Measurements from ENCODE around the gene DNAH10.

The DNAH10 gene

DNA sequence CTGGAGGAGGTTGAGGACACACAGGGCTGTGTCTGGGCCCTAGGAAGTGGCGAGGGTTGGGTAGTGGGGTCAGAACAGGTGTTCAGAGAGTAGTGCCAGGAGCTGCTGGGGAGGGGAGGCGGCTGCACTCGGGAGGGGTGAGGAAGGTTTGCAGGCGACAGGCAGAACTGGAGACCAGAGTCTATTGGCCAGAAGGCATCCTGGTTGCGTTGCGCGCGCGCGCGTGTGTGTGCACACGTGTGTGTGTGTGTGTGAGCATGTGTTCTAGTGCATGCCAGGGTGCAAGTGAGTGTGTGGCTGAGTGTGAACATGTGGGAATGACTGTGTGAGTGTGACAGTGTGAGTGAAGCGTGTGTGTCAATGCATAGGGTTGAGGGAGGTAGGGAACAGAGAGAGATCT lies 124.2 kb downstream of the DNAH10 start:
- DNase-seq (ENCODE audit: low spot score): no peak

GRCh38 chr12:123886931-123887582 lies 125.0 kb downstream of the DNAH10 start:
- DNase-seq (ENCODE audit: low spot score): no peak

- DNase-seq (ENCODE audit: low spot score): no peak
Observed at GRCh38 chr12:123888989-123889388, 126.9 kb downstream of the DNAH10 start.

- no peak for DNase-seq (ENCODE audit: low spot score)
Observed at GRCh38 chr12:123889848-123890535, 127.9 kb downstream of the DNAH10 start.

- DNase-seq (ENCODE audit: low spot score): no peak
Observed at GRCh38 chr12:123890536-123890902, 128.4 kb downstream of the DNAH10 start.

- no peak for DNase-seq (ENCODE audit: low spot score)
Observed at GRCh38 chr12:123891011-123891410, 128.9 kb downstream of the DNAH10 start.

GRCh38 chr12:123891516-123892179 lies 129.5 kb downstream of the DNAH10 start:
- no peak for DNase-seq (ENCODE audit: low spot score)

- no peak for DNase-seq (ENCODE audit: low spot score)
Observed at GRCh38 chr12:123892180-123892559, 130.1 kb downstream of the DNAH10 start.

GRCh38 chr12:123892853-123893252 lies 130.8 kb downstream of the DNAH10 start:
- no peak for DNase-seq (ENCODE audit: low spot score)

DNA sequence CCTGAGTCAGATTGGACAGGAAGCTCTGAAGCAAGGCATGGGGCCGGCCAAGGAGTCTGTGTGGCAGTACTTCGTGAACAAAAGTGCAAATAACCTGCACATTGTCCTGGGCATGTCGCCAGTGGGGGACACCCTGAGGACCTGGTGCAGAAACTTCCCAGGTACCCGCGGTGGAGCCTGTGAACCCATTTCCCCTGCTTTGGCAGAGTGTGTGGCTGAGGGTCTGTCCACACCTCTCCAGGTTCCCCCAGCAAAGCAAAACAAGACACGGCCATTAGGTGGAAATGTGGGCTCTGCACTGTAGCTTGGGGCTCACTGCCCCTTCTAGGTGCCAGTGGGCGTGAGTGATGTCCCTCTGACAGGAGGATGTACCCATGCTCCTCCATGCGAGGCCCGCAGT lies 131.2 kb downstream of the DNAH10 start:
- no peak for DNase-seq (ENCODE audit: low spot score)

DNA sequence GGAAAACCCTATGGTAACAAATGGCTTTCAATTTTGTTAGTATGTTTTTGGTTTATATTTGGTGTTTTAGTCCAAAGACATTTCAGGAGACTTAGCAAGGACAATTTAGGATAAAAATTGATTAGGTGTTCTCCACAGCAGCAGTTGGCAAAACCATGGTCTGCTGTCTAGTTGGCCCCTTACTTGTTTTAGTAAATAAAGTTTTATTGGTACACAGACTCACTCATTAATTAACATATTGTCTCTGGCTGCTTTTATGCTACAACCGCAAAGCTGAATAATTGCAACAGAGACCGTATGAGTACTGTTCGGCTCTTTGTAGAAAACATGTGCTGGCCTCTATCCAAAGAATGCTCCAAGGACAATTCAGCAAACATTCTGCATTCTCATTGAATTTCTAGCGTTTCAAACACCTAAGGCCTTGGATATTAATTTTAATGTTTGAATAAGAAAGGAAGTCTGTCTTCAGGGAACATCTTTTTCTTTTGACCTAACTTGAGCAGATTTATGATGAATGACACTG lies 132.8 kb downstream of the DNAH10 start:
- DNase-seq (ENCODE audit: low spot score): no peak

DNA sequence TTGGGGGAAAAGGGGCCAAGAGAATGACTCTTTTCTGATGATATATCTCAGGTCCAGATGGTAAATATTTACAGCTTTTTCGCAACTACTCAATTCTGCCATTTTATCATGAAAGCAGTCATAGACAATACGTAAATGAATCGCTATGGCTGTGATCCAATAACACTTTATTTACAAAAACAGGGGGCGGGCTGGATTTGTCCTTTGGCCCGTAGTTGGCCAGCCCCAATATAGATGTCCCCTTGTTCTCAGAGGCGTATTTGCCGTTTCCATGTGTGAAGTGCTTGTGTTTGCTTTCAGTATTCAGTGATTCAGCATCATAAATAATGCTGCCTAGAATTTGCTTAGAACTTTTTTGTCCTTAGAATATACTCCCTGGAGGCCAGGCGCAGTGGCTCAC lies 133.3 kb downstream of the DNAH10 start:
- no peak for DNase-seq (ENCODE audit: low spot score)

GRCh38 chr12:123896767-123897166 lies 134.7 kb downstream of the DNAH10 start:
- no peak for DNase-seq (ENCODE audit: low spot score)

DNA sequence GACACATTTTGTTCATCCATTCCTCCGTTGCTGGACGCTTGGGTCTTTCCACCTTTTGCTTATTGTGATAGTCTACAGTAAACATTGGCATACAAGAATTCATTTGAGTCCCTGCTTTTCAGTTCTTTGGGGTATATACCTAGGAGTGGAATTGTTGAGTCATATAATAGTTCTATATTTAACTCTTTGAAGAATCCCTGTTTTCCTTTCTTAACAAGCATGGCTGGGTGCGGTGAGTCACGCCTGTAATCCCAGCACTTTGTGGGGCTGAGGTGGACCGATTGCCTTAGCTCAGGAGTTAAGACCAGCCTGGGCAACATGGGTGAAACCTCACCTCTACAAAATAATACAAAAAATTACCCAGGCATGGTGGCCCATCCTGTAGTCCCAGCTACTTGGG lies 135.1 kb downstream of the DNAH10 start:
- DNase-seq (ENCODE audit: low spot score): no peak

- no peak for DNase-seq (ENCODE audit: low spot score)
Observed at GRCh38 chr12:123898673-123899072, 136.6 kb downstream of the DNAH10 start.

- no peak for DNase-seq (ENCODE audit: low spot score)
Observed at GRCh38 chr12:123899368-123899767, 137.3 kb downstream of the DNAH10 start.

- no peak for DNase-seq (ENCODE audit: low spot score)
Observed at GRCh38 chr12:123900871-123901376, 138.8 kb downstream of the DNAH10 start.

GRCh38 chr12:123902821-123903220 lies 140.7 kb downstream of the DNAH10 start:
- no peak for DNase-seq (ENCODE audit: low spot score)

DNA sequence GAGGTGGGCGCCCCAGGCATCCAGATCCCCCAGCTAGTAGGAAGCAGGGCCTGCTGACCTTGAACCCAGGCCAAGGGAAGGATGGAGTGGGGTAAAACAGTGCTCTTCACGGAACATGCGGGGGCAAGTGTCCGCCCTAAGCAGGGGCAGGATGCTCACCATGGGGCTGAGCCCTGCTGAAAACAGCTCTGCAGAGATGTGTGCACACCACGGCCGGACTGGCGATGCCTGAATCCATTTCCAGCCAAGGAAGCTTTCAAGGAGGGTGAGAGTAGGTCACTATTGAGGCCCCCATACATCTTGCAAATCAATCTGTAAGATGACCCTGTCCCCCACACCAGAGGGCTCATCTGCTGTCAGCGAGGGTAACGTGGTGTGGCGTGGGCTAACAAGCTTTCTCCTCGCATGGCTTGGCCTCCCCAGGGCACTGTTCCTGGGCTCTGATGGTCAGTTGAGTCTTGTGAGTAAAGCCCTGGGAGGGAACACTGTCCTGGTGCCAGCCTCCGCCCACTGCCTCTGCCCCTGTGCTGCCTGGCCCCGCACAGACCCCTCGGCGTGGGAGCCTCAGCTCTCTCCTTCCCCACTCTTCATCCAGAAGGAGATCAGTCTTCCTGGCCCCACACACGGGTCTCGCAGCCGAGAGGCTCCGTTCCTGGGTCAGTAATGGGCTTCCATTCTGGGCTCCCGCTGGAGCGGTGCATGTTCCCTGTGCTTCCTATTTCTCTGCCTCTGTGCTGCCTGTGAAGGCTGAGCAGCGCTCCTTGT lies 141.4 kb downstream of the DNAH10 start:
- DNase-seq (ENCODE audit: low spot score): no peak

DNA sequence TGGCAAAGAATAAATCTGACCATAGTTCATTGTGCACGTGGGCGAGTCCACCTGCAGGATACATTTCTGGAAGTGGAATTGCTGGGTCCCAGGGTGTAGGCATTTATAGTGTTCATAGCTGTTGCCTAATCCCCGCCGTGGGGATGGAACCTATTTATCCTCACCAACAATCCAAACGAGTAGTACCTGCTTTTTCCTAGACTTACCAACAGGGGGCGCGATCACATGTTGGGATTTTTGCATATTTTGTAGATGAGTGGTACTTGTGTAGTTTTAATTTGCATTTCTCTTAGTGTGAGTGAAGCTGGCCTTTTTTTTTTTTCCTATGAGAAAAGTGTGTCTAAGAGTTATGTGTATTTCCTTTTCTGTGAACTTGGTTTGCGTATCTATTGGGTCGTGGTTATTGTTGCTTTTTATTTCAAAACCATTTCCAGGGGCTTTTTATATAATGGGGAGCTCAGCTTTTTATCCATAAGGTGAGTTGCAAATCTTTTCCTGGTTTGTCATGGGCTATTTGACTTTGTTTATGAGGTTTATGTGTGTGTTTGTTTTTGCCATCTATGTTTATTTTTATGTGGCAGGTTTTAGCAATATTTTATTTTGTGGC lies 143.3 kb downstream of the DNAH10 start:
- peak; percentile 70 for DNase-seq (ENCODE audit: low spot score)

- DNase-seq (ENCODE audit: low spot score): no peak
Observed at GRCh38 chr12:123906711-123907420, 144.8 kb downstream of the DNAH10 start.
